ENCODE results near the gene PILRA. TPM values are rescaled to one million over a fixed set of nuclear protein-coding genes. Genes with fewer than 3 reads are reported as not detected.
A peak's percentile ranks its signal among the peaks of the same experiment; 100 is the strongest.

The PILRA gene
- total and polyA plus RNA-seq, 2 of the 13 experiments (the other 11 are each of a cell fraction or from before 2014, with no cell fraction given): 0.13 to 1.3 TPM

DNA sequence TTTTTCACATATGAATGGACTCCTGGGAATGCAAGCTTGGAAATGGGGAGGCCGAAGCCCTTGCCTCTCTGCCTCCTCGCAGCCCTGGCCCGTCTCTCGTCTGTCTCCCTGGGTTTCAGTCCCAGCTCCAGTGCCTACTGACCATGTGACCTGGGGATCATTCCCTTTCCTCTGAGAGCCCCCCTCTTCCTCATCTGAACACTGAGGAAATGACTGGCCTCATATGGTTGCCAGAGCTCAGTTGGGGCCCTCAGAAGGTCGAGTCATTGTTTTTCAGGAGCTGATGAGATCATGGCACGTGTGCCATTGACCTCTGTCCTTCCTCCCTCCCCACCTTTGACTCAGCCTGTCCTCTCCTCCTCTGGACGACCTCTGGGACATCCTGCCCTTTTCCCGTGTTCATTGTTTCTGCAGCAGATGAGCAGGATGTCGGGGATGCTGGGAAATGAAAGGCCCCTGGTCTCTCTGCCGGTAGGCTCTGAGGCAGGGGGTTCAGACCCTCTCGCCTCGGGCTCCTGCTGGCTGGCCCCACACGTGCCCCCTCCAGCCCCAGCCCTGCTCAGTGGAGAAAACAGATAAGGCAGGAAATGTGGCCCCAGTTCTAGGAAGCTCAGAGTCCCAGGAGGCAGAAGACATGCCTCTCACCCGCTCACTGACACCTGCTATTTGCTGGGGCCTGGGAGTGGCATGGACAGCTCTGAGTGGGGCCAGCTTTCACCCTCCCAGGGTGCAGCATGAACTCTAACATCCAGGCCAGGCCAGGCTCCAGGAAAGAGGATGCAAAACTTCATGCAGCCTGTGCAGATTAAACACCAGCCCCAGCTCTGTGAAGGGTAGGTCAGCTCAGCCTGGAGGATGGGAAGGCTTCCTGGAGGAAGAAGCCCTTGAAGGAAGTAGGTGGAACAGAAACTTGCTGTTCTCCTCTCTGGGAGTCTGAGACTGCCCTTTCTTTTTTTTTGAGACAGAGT is 71.3 kb downstream of the PILRA start (continued):
- TF ChIP-seq, protein P1, sequence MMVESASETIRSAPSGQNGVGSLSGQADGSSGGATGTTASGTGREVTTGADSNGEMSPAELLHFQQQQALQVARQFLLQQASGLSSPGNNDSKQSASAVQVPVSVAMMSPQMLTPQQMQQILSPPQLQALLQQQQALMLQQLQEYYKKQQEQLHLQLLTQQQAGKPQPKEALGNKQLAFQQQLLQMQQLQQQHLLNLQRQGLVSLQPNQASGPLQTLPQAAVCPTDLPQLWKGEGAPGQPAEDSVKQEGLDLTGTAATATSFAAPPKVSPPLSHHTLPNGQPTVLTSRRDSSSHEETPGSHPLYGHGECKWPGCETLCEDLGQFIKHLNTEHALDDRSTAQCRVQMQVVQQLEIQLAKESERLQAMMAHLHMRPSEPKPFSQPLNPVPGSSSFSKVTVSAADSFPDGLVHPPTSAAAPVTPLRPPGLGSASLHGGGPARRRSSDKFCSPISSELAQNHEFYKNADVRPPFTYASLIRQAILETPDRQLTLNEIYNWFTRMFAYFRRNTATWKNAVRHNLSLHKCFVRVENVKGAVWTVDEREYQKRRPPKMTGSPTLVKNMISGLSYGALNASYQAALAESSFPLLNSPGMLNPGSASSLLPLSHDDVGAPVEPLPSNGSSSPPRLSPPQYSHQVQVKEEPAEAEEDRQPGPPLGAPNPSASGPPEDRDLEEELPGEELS (CRISPR knock-in tag; IDR thresholded peaks at IDR 0.05): peak; percentile 81
- TF ChIP-seq, protein P2, sequence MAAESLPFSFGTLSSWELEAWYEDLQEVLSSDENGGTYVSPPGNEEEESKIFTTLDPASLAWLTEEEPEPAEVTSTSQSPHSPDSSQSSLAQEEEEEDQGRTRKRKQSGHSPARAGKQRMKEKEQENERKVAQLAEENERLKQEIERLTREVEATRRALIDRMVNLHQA (CRISPR knock-in tag; IDR thresholded peaks at IDR 0.05): no peak
- TF ChIP-seq ZNF292 (CRISPR knock-in tag; IDR thresholded peaks at IDR 0.05; ENCODE audit: borderline replicate concordance, low read depth) (peak; percentile 60; the same call in 1 of the 2 replicates), POGZ (CRISPR knock-in tag; IDR thresholded peaks at IDR 0.05) (peak; percentile 77), ZNF317 (CRISPR knock-in tag; IDR thresholded peaks at IDR 0.05) (peak; percentile 77; the same call in 1 of the 2 replicates), SYNCRIP (IDR thresholded peaks at IDR 0.05; ENCODE audit: insufficient read depth, low read depth, low read length) (no peak), NR2F1 (CRISPR knock-in tag; IDR thresholded peaks at IDR 0.05) (peak; percentile 95 to 96), REL (CRISPR knock-in tag; conservative IDR thresholded peaks at IDR 0.05) (no peak), ZNF331 (CRISPR knock-in tag; IDR thresholded peaks at IDR 0.05) (peak; percentile 70; the same call in 1 of the 2 replicates), ZNF598 (CRISPR knock-in tag; IDR thresholded peaks at IDR 0.05; ENCODE audit: borderline replicate concordance) (no peak), HHEX (CRISPR knock-in tag; IDR thresholded peaks at IDR 0.05) (peak; percentile 62; the same call in 1 of the 2 replicates)
- TF ChIP-seq, protein P3, sequence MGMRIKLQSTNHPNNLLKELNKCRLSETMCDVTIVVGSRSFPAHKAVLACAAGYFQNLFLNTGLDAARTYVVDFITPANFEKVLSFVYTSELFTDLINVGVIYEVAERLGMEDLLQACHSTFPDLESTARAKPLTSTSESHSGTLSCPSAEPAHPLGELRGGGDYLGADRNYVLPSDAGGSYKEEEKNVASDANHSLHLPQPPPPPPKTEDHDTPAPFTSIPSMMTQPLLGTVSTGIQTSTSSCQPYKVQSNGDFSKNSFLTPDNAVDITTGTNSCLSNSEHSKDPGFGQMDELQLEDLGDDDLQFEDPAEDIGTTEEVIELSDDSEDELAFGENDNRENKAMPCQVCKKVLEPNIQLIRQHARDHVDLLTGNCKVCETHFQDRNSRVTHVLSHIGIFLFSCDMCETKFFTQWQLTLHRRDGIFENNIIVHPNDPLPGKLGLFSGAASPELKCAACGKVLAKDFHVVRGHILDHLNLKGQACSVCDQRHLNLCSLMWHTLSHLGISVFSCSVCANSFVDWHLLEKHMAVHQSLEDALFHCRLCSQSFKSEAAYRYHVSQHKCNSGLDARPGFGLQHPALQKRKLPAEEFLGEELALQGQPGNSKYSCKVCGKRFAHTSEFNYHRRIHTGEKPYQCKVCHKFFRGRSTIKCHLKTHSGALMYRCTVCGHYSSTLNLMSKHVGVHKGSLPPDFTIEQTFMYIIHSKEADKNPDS (CRISPR knock-in tag; IDR thresholded peaks at IDR 0.05): no peak
- TF ChIP-seq, protein P4, sequence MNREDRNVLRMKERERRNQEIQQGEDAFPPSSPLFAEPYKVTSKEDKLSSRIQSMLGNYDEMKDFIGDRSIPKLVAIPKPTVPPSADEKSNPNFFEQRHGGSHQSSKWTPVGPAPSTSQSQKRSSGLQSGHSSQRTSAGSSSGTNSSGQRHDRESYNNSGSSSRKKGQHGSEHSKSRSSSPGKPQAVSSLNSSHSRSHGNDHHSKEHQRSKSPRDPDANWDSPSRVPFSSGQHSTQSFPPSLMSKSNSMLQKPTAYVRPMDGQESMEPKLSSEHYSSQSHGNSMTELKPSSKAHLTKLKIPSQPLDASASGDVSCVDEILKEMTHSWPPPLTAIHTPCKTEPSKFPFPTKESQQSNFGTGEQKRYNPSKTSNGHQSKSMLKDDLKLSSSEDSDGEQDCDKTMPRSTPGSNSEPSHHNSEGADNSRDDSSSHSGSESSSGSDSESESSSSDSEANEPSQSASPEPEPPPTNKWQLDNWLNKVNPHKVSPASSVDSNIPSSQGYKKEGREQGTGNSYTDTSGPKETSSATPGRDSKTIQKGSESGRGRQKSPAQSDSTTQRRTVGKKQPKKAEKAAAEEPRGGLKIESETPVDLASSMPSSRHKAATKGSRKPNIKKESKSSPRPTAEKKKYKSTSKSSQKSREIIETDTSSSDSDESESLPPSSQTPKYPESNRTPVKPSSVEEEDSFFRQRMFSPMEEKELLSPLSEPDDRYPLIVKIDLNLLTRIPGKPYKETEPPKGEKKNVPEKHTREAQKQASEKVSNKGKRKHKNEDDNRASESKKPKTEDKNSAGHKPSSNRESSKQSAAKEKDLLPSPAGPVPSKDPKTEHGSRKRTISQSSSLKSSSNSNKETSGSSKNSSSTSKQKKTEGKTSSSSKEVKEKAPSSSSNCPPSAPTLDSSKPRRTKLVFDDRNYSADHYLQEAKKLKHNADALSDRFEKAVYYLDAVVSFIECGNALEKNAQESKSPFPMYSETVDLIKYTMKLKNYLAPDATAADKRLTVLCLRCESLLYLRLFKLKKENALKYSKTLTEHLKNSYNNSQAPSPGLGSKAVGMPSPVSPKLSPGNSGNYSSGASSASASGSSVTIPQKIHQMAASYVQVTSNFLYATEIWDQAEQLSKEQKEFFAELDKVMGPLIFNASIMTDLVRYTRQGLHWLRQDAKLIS (CRISPR knock-in tag; IDR thresholded peaks at IDR 0.05): no peak

Data from HepG2 (cell line).